Prostate gland (tissue), 2 donors: Measurements from ENCODE around the gene LTO1. TPM values are rescaled to one million over a fixed set of nuclear protein-coding genes. Genes with fewer than 3 reads are reported as not detected.
"Not testable (repeated sequence)": the region's sequence is repeated elsewhere in the genome, so short reads cannot be mapped to it uniquely, and the experiment has no call there.

ENCODE experiments used
- DNase-seq: peaks from one replicate; pipeline ENCODE4 v3.0.0-alpha.2; 2019; ENCODE audit warnings: low spot score
- H3K27ac ChIP-seq, 2 donors: fragments of 200-600 bp; sonication (generic); 2 replicates each; pipeline ENCODE4 v1.5.1; 2017 to 2019
- H3K27me3 ChIP-seq: fragments of 200-600 bp; sonication (generic); replicated peaks from 2 replicates; pipeline ENCODE4 v1.5.1; 2019; ENCODE audit not compliant: insufficient read depth
- H3K36me3 ChIP-seq, 2 donors: fragments of 200-600 bp; sonication (generic); 1 replicate in 1 of 2; 2 replicates in 1 of 2; pipeline versions ENCODE4 v1.5.1 to v1.8.1; 2017 to 2019
- H3K4me1 ChIP-seq: fragments of 200-600 bp; sonication (generic); replicated peaks from 2 replicates; pipeline ENCODE4 v1.5.1; 2019
- H3K4me3 ChIP-seq, 2 donors: fragments of 200-600 bp; sonication (generic); 2 replicates each; pipeline ENCODE4 v1.5.1; 2017 to 2019
- H3K9me3 ChIP-seq: fragments of 200-600 bp; sonication (generic); 2 replicates; pipeline ENCODE4 v1.5.1; 2017
- POLR2A ChIP-seq: fragments of 450-650 bp; IDR thresholded peaks from one replicate; pipeline ENCODE4 v1.6.1; 2016; ENCODE audit warnings: antibody characterized with exemption, mild to moderate bottlenecking
- POLR2AphosphoS5 ChIP-seq: sonication (generic); formaldehyde crosslinking; IDR thresholded peaks from one replicate; pipeline ENCODE4 v1.6.1; 2017; ENCODE audit warnings: antibody characterized with exemption
- WGBS: methylation state at CpG from one replicate; pipeline ENCODE4 v1.1.5; 2018; 5-methylcytosine and 5-hydroxymethylcytosine counted together
- intact Hi-C: fragments of 100-400 bp; cut with DNase I; formaldehyde crosslinking; loops from one replicate; pipeline ENCODE4 v1.14.2; 2022
- total RNA-seq, 2 donors: library from RNA; depleted of rRNA; stranded (reverse); fragments of >200 nt; gene quantifications; one replicate each; pipeline ENCODE4 v1.1.0, GENCODE V29; 2016
- TF ChIP-seq, protein P1 (sequence below), 4 experiments: fragments of 200-600 bp in 2 of 4; fragments of 450-650 bp in 2 of 4; sonication (generic) in 2 of 4; IDR thresholded peaks; 1 replicate in 3 of 4; 2 replicates in 1 of 4; pipeline ENCODE4 v1.5.1; 2016 to 2019; ENCODE audit warnings: antibody characterized with exemption in 4 of 4, mild to moderate bottlenecking in 2 of 4, moderate library complexity in 2 of 4

LTO1 gene
- total RNA-seq, 2 donors from 2014 or later, result 14.9 to 39.5 TPM

DNA sequence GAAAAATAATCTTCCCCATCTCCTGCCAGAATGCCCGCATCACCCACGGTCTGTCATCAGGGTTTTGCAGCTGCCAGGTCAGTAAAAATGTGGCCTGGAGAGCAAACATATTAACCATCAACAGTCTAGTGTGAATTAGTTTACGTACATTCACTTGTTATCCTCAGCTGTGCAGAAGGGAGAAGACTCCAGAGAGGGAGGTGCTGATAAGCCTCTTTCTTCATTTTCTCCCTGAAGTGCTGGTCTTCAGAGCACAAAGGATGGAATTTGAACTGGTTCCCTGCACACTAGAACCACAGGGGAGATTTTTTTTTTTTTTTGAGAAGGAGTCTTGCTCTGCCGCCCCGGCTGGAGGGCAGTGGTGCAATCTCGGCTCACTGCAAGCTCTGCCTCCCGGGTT lies 20.4 kb upstream of the LTO1 start:
- H3K27me3 ChIP-seq, result no peaks in the 10 kb centered on the region

DNA sequence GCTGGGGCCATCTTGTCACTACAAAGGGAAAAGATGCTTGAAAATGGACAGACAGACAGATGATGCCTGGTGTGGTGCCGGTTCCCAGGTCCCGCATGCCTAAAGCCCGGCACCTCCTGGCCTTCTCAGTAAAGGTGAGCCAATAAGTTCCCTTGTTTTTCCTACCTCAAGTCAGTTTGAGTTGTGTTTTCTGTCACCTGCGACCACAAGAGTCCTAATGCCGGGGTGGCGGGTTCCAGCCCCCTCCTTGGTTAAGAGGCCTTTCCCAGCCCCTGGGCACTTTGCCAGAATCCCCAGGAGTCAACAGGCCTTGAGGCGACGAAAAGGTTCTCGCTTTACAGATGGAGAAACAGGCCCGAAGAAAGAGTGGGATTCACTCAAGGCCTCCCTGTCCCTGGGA lies 19.6 kb upstream of the LTO1 start:
- intact Hi-C loops, result no loop called here
- 78% methylated on average over 10 of the region's 10 CpGs for WGBS
- no peaks in the 10 kb centered on the region for H3K36me3 ChIP-seq
- H3K9me3 ChIP-seq, result no peaks in the 10 kb centered on the region
- no peaks in the 10 kb centered on the region for H3K4me1 ChIP-seq
- H3K4me3 ChIP-seq, result no peak overlapping the region
- DNase-seq, result no peak
- H3K27ac ChIP-seq, result no peak overlapping the region
- TF ChIP-seq POLR2AphosphoS5 (no peak), POLR2A (no peak)
- TF ChIP-seq, protein P1, sequence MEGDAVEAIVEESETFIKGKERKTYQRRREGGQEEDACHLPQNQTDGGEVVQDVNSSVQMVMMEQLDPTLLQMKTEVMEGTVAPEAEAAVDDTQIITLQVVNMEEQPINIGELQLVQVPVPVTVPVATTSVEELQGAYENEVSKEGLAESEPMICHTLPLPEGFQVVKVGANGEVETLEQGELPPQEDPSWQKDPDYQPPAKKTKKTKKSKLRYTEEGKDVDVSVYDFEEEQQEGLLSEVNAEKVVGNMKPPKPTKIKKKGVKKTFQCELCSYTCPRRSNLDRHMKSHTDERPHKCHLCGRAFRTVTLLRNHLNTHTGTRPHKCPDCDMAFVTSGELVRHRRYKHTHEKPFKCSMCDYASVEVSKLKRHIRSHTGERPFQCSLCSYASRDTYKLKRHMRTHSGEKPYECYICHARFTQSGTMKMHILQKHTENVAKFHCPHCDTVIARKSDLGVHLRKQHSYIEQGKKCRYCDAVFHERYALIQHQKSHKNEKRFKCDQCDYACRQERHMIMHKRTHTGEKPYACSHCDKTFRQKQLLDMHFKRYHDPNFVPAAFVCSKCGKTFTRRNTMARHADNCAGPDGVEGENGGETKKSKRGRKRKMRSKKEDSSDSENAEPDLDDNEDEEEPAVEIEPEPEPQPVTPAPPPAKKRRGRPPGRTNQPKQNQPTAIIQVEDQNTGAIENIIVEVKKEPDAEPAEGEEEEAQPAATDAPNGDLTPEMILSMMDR (IDR thresholded peaks at IDR 0.05), result no peak
- no peaks in the 10 kb centered on the region for H3K27me3 ChIP-seq

More for the DNA sequence above, 20.4 kb upstream of the LTO1 start:
- Histone ChIP-seq H3K4me3 (no peak overlapping the region), H3K9me3 (no peaks in the 10 kb centered on the region), H3K36me3 (no peaks in the 10 kb centered on the region), H3K27ac (no peak overlapping the region), H3K4me1 (no peaks in the 10 kb centered on the region)
- intact Hi-C loops, result no loop called here
- TF ChIP-seq, protein P1 (IDR thresholded peaks at IDR 0.05), result no peak
- TF ChIP-seq POLR2AphosphoS5 (no peak), POLR2A (no peak)
- DNase-seq, result no peak
- 87% methylated on average over 7 of the region's 7 CpGs for WGBS

DNA sequence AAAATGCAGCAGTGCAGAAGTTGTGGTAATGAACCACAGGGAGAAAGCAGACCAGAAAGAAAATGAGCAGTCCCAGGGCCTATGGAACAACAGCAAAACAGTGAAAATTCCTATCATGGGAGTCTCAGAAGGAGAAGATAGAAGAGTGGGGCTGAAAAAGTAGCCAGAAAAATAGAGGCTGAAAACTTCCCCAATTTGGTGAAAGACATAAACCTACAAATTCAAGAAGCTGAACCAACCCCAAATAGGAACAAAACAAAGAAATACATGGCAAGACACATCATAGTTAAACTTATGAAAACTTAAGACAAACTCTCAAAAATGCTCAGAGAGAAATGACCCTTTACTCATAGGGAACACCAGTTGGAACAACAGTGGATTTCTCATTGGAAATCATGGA lies 17.3 kb upstream of the LTO1 start:
- Histone ChIP-seq H3K4me1 (no peaks in the 10 kb centered on the region), H3K27me3 (no peaks in the 10 kb centered on the region), H3K27ac (no peak overlapping the region), H3K9me3 (no peaks in the 10 kb centered on the region), H3K36me3 (no peaks in the 10 kb centered on the region), H3K4me3 (no peak overlapping the region)
- intact Hi-C loops, result no loop called here
- TF ChIP-seq, protein P1 (IDR thresholded peaks at IDR 0.05), result no peak
- TF ChIP-seq POLR2A, result no peak
- TF ChIP-seq POLR2AphosphoS5, result no peak
- DNase-seq, result no peak

DNA sequence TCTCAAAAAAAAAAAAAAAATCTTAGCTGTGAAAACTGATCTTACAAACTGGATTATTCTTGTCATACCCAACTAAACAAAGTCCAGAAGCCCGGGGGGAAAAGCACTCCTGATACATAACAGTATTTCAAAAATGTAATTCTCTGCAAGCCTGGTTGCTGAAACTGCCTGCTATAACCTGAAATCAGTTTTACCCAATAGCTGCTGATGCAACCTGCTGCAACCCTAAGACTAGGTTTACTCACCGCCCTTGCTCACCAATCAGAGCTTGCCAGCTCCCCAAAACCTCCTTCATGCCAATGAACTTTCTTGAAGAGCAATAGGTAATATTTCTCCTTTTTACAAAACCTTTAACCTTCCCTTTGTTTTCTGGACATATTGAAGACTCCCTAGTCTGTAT lies 16.3 kb upstream of the LTO1 start:
- no peaks in the 10 kb centered on the region for H3K4me1 ChIP-seq
- no peak overlapping the region for H3K4me3 ChIP-seq
- H3K36me3 ChIP-seq, result no peaks in the 10 kb centered on the region
- no peaks in the 10 kb centered on the region for H3K9me3 ChIP-seq
- no peak for DNase-seq
- TF ChIP-seq, protein P1 (IDR thresholded peaks at IDR 0.05), result no peak
- TF ChIP-seq POLR2AphosphoS5, result no peak
- no peak for TF ChIP-seq POLR2A
- 89% methylated on average over 2 of the region's 2 CpGs for WGBS
- H3K27me3 ChIP-seq, result no peaks in the 10 kb centered on the region
- no peak overlapping the region for H3K27ac ChIP-seq
- intact Hi-C loops, result no loop called here

DNA sequence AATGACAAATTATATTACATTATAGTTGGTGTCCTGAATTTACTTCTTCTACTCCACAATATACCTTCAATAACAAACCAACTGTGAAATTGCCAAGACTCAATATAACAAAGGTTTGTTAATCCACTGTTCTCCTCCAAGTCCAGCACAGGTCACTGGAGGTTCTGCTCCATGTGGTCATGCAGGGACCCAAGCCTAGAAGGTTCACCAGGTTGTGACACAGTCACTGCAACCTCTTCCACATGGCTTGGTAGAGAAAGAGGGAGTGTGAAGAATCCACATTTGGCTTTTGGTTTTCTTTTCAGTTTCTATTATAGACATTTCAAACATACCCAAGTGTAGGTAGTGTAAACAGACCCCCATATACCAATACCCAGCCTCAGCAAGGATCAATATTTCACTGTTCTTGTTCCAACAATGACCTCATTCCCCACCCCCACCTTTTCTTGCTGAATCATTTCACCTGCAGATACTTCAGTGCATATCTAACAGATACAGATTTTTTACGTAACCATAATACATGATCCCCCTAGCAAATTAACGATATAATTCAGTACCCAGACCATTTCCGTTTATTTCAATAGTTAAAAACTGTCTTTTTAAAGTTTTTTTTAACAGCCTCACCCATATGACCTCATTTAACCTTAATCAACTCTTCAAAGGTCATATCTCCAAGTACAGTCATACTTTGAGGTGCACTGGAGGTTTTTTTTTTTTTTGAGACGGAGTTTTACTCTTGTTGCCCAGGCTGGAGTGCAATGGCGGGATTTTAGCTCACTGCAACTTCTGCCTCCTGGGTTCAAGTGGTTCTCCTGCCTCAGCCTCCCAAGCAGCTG lies 14.5 kb upstream of the LTO1 start:
- no peak for DNase-seq
- no peak overlapping the region for H3K27ac ChIP-seq
- intact Hi-C loops, result loop anchor here (5.0 kb wide), 3 partner anchors 198 to 503 kb away; no protein-coding TSS in a partner anchor
- no peaks in the 10 kb centered on the region for H3K27me3 ChIP-seq
- no peaks in the 10 kb centered on the region for H3K36me3 ChIP-seq
- TF ChIP-seq POLR2AphosphoS5 (no peak), POLR2A (no peak)
- TF ChIP-seq, protein P1 (IDR thresholded peaks at IDR 0.05), result no peak
- H3K4me1 ChIP-seq, result no peaks in the 10 kb centered on the region
- no peak overlapping the region for H3K4me3 ChIP-seq
- WGBS, result 90% methylated on average over 5 of the region's 5 CpGs
- H3K9me3 ChIP-seq, result no peaks in the 10 kb centered on the region

DNA sequence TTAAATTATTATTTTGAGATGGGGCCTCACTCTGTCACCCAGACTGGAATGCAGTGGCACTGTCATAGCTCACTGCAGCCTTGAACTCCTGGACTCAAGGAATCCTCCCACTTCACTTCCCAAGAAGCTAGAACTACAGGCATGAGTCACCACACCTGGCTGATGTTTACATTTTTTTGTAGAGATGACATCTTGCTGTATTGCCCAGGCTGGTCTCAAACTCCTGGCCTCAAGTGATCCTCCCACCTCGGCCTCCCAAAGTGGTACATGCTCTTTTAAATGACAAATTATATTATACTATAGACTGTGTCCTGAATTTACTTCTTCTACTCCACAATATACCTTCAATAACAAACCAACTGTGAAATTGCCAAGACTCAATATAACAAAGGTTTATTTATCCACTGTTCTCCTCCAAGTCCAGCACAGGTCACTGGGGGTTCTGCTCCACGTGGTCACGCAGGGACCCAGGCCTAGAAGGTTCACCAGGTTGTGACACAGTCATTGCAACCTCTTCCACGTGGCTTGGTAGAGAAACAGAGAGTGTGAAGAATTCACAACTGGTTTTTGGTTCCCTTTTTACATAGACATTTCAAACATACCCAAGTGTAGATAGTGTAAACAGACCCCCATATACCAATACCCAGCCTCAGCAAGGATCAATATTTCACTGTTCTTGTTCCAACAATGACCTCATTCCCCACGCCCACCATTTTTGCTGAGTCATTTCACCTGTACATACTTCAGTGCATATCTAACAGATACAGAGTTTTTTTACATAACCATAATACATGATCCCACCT lies 13.0 kb upstream of the LTO1 start:
- not testable (repeated sequence) for H3K27me3 ChIP-seq, DNase-seq, H3K4me3 ChIP-seq, H3K9me3 ChIP-seq, H3K4me1 ChIP-seq, H3K36me3 ChIP-seq, H3K27ac ChIP-seq
- 76% methylated on average over 5 of the region's 5 CpGs for WGBS
- intact Hi-C loops, result loop anchor here (5.0 kb wide), 3 partner anchors 199 to 504 kb away; no protein-coding TSS in a partner anchor
